CD1c-positive myeloid dendritic cell (primary cell): ENCODE results near the gene PRF1.
"Not testable (repeated sequence)": the region's sequence is repeated elsewhere in the genome, so short reads cannot be mapped to it uniquely, and the experiment has no call there.

Source experiments
- DNase-seq: peaks from one replicate; pipeline ENCODE4 v3.0.0-alpha.2; 2016; ENCODE audit errors: extremely low spot score

Gene PRF1

DNA sequence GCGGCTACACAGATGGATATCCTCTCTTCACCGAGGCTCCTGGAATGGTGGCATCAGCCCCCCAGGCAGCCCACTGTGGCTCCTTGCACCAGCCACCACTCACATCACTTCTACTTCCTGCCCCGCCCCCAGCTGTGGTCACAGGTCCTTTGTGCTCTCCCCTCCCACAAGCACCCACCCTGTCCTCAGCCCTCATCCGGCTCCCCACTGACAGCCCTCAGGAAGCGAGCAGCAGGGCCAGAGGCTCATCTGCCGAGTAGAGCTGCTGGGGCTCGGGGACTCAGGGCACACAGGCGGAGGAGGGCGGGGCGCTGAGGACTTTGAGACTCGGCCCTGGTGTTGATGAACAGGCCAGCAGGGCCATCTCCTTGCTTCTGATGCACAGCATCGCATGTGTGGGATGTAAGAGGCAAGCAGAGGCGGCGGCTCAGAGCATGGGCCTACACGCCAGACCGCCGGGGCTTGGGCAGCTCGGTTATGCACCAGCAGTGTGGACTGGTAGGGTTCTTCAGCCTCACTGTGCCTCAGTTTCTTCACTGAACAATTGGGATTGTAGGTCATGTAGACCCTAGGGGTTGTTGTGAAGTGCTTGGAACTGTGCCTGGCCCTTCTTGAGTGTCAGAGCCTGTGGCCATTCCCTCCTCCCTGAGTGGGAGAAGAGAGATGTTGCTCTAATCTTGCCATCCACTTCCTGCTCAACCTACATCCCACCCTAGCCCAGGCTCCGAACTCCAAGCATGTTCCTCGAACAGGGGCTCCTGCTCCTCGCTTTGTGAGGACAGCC lies at the start of gene PRF1:
Gene PRF1 (minus strand): TSS at position 77 of the 784 bp plus-strand sequence. CDS start 1,839 bp downstream, outside the sequence.
- DNase-seq, result peak; percentile 38

- no peak for DNase-seq
Measured at GRCh38 chr10:70651661-70652060, 49.1 kb upstream of the PRF1 start.

- no peak for DNase-seq
Measured at GRCh38 chr10:70650718-70651117, 48.2 kb upstream of the PRF1 start.

DNA sequence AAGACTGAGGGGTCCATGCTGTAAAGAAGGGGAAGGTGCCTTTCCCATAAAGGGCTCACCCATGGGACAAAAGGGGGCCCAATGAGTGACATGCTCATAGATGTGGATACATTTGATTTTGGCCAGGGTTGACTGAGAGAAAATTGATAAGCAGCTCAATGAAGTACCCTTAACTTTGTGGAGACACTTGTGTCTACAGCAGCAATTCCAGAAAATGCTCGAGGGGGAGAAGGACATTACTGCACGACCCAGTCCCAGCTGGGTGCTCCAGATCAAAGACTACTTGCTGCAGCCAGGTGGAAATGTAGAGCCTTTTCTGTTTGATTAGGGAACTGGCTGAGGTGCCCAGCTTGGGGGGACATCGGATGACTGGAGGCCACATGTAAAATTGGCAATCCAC lies 47.6 kb upstream of the PRF1 start:
- no peak for DNase-seq

DNA sequence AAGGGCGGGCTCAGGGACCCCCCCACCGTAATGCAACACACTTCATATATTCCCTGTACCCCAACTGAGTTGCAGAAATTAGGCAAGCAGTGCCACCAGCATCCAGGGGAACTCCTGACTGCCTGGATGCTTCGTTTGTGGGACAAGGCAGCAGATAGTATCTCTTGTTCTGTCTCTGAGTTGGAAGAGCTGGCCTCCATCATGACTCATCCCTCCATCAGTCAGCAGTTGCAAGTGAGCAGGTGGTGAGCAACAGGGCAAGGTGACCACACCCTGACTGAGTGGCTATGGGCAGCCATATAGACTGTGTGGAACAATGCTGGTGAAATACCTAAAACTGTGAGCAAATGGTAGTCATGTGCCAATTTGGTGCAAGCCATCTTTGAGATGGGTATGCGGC lies 47.0 kb upstream of the PRF1 start:
- DNase-seq, result no peak

- no peak for DNase-seq
Measured at GRCh38 chr10:70648427-70648826, 45.9 kb upstream of the PRF1 start.

DNA sequence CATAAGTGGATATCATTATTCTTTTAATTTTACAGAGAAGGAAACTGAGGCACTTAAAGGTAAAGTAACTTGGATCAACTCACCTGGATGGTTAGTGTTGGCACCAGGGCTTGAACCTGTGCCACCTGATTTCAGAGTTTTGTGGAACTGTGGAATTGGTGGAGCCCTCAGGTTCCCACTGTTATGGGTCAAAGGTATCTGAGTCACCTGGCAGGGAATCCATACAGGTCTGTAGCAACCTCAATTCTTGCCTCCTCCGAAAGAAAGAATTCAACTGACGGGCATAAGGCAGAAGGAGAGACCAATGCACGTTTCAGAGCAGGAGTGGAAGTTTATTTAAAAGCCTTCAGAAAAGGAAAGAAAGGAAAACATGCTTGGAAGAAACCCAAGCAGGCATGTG lies 44.5 kb upstream of the PRF1 start:
- DNase-seq, result no peak

GRCh38 chr10:70644959-70645358 lies 42.4 kb upstream of the PRF1 start:
- not testable (repeated sequence) for DNase-seq

- DNase-seq, result not testable (repeated sequence)
Measured at GRCh38 chr10:70643272-70643671, 40.7 kb upstream of the PRF1 start.

- not testable (repeated sequence) for DNase-seq
Measured at GRCh38 chr10:70639640-70640383, 37.3 kb upstream of the PRF1 start.

DNA sequence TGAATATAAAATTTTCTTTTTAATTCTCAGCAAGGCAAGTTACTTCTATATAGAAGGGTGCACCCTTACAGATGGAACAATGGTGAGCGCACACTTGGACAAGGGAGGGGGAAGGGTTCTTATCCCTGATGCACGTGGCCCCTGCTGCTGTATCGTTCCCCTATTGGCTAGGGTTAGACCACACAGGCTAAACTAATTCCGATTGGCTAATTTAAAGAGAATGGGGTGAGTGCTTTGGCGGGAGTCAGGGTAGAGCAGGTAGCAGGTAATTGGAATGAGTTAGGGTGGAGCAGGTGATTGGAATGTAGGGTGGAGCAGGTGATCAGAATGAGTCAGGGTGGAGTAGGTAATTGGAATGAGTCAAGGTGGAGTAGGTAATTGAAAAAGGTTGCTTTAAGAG lies 32.0 kb upstream of the PRF1 start:
- DNase-seq, result not testable (repeated sequence)

DNA sequence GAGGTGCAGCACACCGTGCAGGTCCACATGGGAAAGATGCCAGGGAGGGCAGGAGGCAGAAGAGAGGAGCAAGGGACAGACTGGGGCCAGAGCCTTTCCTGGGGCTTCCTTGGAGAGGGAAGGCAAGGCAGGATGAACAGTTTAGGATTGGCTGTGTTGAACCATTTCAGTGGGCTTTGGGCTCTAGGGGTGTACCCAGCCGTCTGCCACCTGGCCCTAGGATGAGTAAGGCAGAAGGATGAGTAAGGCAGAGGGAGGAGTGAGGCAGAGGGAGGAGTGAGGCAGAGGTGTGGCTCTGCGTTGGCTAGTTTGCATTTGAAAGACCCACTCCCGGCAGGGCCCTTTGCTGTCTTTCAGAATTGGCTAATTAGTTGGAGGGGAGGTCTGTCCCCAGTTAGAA lies 31.5 kb upstream of the PRF1 start:
- DNase-seq, result no peak

- DNase-seq, result not testable (repeated sequence)
Measured at GRCh38 chr10:70631735-70632134, 29.2 kb upstream of the PRF1 start.

- no peak for DNase-seq
Measured at GRCh38 chr10:70629338-70629737, 26.8 kb upstream of the PRF1 start.

- DNase-seq, result no peak
Measured at GRCh38 chr10:70626056-70626455, 23.5 kb upstream of the PRF1 start.

- no peak for DNase-seq
Measured at GRCh38 chr10:70622981-70623844, 20.7 kb upstream of the PRF1 start.

- DNase-seq, result no peak
Measured at GRCh38 chr10:70622541-70622940, 20.0 kb upstream of the PRF1 start.

GRCh38 chr10:70621503-70622078 lies 19.1 kb upstream of the PRF1 start:
- peak; percentile 77 for DNase-seq

DNA sequence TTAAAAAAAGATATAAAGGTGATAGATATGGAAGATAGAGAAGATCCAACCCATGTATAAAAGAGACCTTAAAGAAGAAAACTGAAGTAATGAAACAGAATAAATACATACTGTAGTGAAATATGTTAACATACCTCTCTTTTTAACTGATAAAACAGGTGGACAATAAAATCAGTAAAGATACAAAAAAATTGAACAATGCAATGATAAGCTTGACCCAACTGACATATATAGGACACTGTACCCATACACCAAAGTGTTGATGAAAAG lies 17.4 kb upstream of the PRF1 start:
- no peak for DNase-seq

GRCh38 chr10:70619271-70620019 lies 16.9 kb upstream of the PRF1 start:
- peak; percentile 28 for DNase-seq

GRCh38 chr10:70618663-70619062 lies 16.1 kb upstream of the PRF1 start:
- no peak for DNase-seq
